GM23338 (cell line): ENCODE measurements around the gene MAP1B. TPM values are rescaled to one million over a fixed set of nuclear protein-coding genes. Genes with fewer than 3 reads are reported as not detected.

Experiments
- ATAC-seq: fragments of 200-7000 bp; cut with Tn5 transposase; 3 replicates; pipeline ENCODE4 v1.9.1; 2020
- DNase-seq: peaks from one replicate; pipeline ENCODE4 v3.0.0-alpha.2; 2015; ENCODE audit warnings: low spot score
- H2AFZ ChIP-seq: fragments of 200-600 bp; sonication (generic); 2 replicates; pipeline ENCODE4 v1.8.0; 2016; ENCODE audit warnings: antibody characterized with exemption, mild to moderate bottlenecking, moderate library complexity
- H3F3A ChIP-seq: fragments of 200-600 bp; sonication (generic); replicated peaks from 2 replicates; pipeline ENCODE4 v1.8.0; 2017; ENCODE audit warnings: antibody characterized with exemption, mixed run types, low read depth
- H3K27ac ChIP-seq: fragments of 200-600 bp; sonication (generic); 2 replicates; pipeline ENCODE4 v1.6.1; 2016; ENCODE audit warnings: low read depth
- H3K27me3 ChIP-seq: fragments of 200-600 bp; sonication (generic); 2 replicates; pipeline ENCODE4 v1.8.0; 2016; ENCODE audit warnings: mild to moderate bottlenecking, mixed run types, moderate library complexity; ENCODE audit not compliant: insufficient read depth
- H3K36me3 ChIP-seq: fragments of 200-600 bp; sonication (generic); 2 replicates; pipeline ENCODE4 v1.8.0; 2016; ENCODE audit warnings: mild to moderate bottlenecking; ENCODE audit not compliant: insufficient read depth
- H3K4me1 ChIP-seq: fragments of 200-600 bp; sonication (generic); 2 replicates; pipeline ENCODE4 v1.8.0; 2016; ENCODE audit warnings: mild to moderate bottlenecking, moderate library complexity; ENCODE audit not compliant: insufficient read depth
- H3K4me2 ChIP-seq: fragments of 200-600 bp; sonication (generic); 2 replicates; pipeline ENCODE4 v1.7.1; 2017; ENCODE audit warnings: mixed run types
- H3K4me3 ChIP-seq: fragments of 200-600 bp; sonication (generic); 2 replicates; pipeline ENCODE4 v1.6.1; 2016; ENCODE audit warnings: mixed run types
- H3K79me2 ChIP-seq: fragments of 200-600 bp; sonication (generic); replicated peaks from 2 replicates; pipeline ENCODE4 v1.8.0; 2017; ENCODE audit warnings: mild to moderate bottlenecking; ENCODE audit not compliant: insufficient read depth
- H3K9me2 ChIP-seq: fragments of 200-600 bp; sonication (generic); 2 replicates; pipeline ENCODE4 v1.8.0; 2017; ENCODE audit not compliant: insufficient read depth
- H4K20me1 ChIP-seq: fragments of 200-600 bp; sonication (generic); replicated peaks from 2 replicates; pipeline ENCODE4 v1.8.0; 2017; ENCODE audit warnings: mild to moderate bottlenecking; ENCODE audit not compliant: insufficient read depth
- H3K27ac Mint-ChIP-seq: 2 replicates; pipeline ENCODE4 v1.8.0; 2020; ENCODE audit warnings: inconsistent platforms, mild to moderate bottlenecking, moderate library complexity, mixed read lengths
- H3K27me3 Mint-ChIP-seq: 3 replicates; pipeline ENCODE4 v1.8.0; 2022; ENCODE audit warnings: low read depth, mild to moderate bottlenecking, moderate library complexity, mixed read lengths, inconsistent platforms; ENCODE audit not compliant: insufficient read depth, poor library complexity
- H3K36me3 Mint-ChIP-seq: 3 replicates; pipeline ENCODE4 v1.8.0; 2021; ENCODE audit warnings: low read depth, mild to moderate bottlenecking, inconsistent platforms, moderate library complexity, mixed read lengths
- H3K4me1 Mint-ChIP-seq: 3 replicates; pipeline ENCODE4 v1.8.0; 2020; ENCODE audit warnings: mild to moderate bottlenecking, inconsistent platforms, mixed read lengths
- H3K4me3 Mint-ChIP-seq: 3 replicates; pipeline ENCODE4 v1.8.0; 2021; ENCODE audit warnings: moderate library complexity, mild to moderate bottlenecking, inconsistent platforms, mixed read lengths
- H3K9me3 Mint-ChIP-seq: 3 replicates; pipeline ENCODE4 v1.8.0; 2020; ENCODE audit warnings: moderate library complexity, mild to moderate bottlenecking, inconsistent platforms, mixed read lengths
- POLR2AphosphoS5 ChIP-seq: IDR thresholded peaks from 2 replicates; pipeline ENCODE4 v1.6.1; 2016; ENCODE audit warnings: antibody characterized with exemption, low read depth
- ZNF114 ChIP-seq: fragments of 250-450 bp; sonication (Bioruptor Pico); IDR thresholded peaks from 2 replicates; pipeline ENCODE4 v1.5.0; 2020; ENCODE audit warnings: mild to moderate bottlenecking, moderate library complexity
- microRNA-seq: library from miRNA; unstranded; fragments of <30 nt; microRNA quantifications from one replicate; pipeline ENCODE4, GENCODE V29; 2017
- polyA plus RNA-seq: library from polyadenylated mRNA; unstranded; fragments of >200 nt; fragmentation: Nextera tagmentation; extraction: Ambion mirVana; gene quantifications from 2 replicates; pipeline ENCODE4 v1.2.1, GENCODE V29; 2016
- small RNA-seq: library from RNA; depleted of rRNA; stranded (forward); fragments of <200 nt; gene quantifications from one replicate; pipeline ENCODE3, GENCODE V24; 2014; ENCODE audit warnings: low replicate concordance
- total RNA-seq: library from RNA; depleted of rRNA; stranded (reverse); fragments of >200 nt; shearing (Covaris generic); gene quantifications from 2 replicates; pipeline ENCODE4 v1.2.3, GENCODE V29; 2014; rRNA removed

MAP1B gene
- total and polyA plus RNA-seq, 2 experiments from 2014 or later = 148 to 263 TPM

DNA sequence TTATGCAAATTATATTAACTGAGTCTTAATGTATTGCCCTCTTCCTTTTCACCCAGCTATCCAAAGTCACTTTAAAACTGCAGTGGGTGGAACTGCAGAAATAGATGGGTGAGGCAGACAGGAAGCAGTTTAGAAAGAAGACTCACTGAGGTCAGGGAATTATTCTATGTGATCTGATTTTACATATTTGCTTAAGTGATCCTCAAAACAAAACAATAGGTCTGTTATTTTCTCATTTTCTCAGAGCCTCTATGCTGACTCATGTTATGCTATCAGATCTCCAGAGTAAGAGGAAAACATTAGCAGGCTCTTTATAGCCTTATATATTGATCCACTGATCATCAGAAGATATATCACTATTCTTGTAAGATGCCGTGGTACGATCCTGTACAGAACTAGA lies 149.3 kb downstream of the MAP1B start:
- no peaks in the 10 kb centered on the region for H3K27me3 Mint-ChIP-seq
- no peaks in the 10 kb centered on the region for H3K36me3 ChIP-seq
- H3K9me2 ChIP-seq = no peaks in the 10 kb centered on the region
- no peak overlapping the region for H3K4me2 ChIP-seq
- H3K4me3 ChIP-seq = no peak overlapping the region
- H3F3A ChIP-seq = no peaks in the 10 kb centered on the region
- H3K36me3 Mint-ChIP-seq = peaks cover 9% of the 10 kb centered on the region
- H3K27ac ChIP-seq = no peak overlapping the region
- H3K27ac Mint-ChIP-seq = no peak overlapping the region
- no peaks in the 10 kb centered on the region for H3K9me3 Mint-ChIP-seq
- H3K4me1 Mint-ChIP-seq = peaks cover 4% of the 10 kb centered on the region; the same call in 2 of the 3 replicates
- ATAC-seq (no peak), DNase-seq (no peak)
- H3K27me3 ChIP-seq = no peaks in the 10 kb centered on the region
- no peak overlapping the region for H2AFZ ChIP-seq
- H3K4me1 ChIP-seq = no peaks in the 10 kb centered on the region
- no peak overlapping the region for H3K4me3 Mint-ChIP-seq
- H4K20me1 ChIP-seq = no peaks in the 10 kb centered on the region
- H3K79me2 ChIP-seq = no peaks in the 10 kb centered on the region; the same call in 1 of the 2 replicates
- no peak for TF ChIP-seq ZNF114 (CRISPR knock-in tag)
- no peak for TF ChIP-seq POLR2AphosphoS5

Small RNA genes lying within 50 kb of the gene (microRNA-seq; reads per million reads assigned to microRNA genes)
- gene MIR4803 = not detected

Small RNA genes lying within 50 kb of the gene (small RNA-seq; reads per million reads assigned to genes)
- not detected for gene MIR4803

Other genes starting within 250 kb of the MAP1B start
- gene MRPS27, start 212.8 kb downstream of the MAP1B start, total RNA-seq = 128 and 141 TPM in 2 replicates
- gene MRPS27, start 212.8 kb downstream of the MAP1B start, polyA plus RNA-seq = 53.2 TPM in 2 replicates
- 11.3 and 14.5 TPM in 2 replicates for gene PTCD2, start 212.9 kb downstream of the MAP1B start, total RNA-seq
- gene PTCD2, start 212.9 kb downstream of the MAP1B start, polyA plus RNA-seq = 4.3 and 8.8 TPM in 2 replicates